DMS79 treated with DMSO at 0.1 percent for 48 hours (cell line): ENCODE results near the gene UPF2.
"Not testable (repeated sequence)": the region's sequence is repeated elsewhere in the genome, so short reads cannot be mapped to it uniquely, and the experiment has no call there.

ENCODE experiments used
- DNase-seq: peaks from one replicate; lab custom pipeline; 2025; lab: John Stamatoyannopoulos, UW

The UPF2 gene

GRCh38 chr10:11901833-11902475 lies 140.7 kb downstream of the UPF2 start:
- no peak for DNase-seq

- no peak for DNase-seq
Measured at GRCh38 chr10:11901454-11901832, 141.2 kb downstream of the UPF2 start.

GRCh38 chr10:11901036-11901301 lies 141.6 kb downstream of the UPF2 start:
- DNase-seq = no peak

- DNase-seq = no peak
Measured at GRCh38 chr10:11899067-11899876, 143.3 kb downstream of the UPF2 start.

GRCh38 chr10:11898372-11899066 lies 144.1 kb downstream of the UPF2 start:
- no peak for DNase-seq

- DNase-seq = no peak
Measured at GRCh38 chr10:11898033-11898371, 144.6 kb downstream of the UPF2 start.

- no peak for DNase-seq
Measured at GRCh38 chr10:11896549-11897200, 145.9 kb downstream of the UPF2 start.

GRCh38 chr10:11895598-11895997 lies 147.0 kb downstream of the UPF2 start:
- DNase-seq = no peak

- DNase-seq = no peak
Measured at GRCh38 chr10:11895108-11895466, 147.5 kb downstream of the UPF2 start.

GRCh38 chr10:11894381-11895107 lies 148.1 kb downstream of the UPF2 start:
- no peak for DNase-seq

- no peak for DNase-seq
Measured at GRCh38 chr10:11893749-11894278, 148.8 kb downstream of the UPF2 start.

- DNase-seq = no peak
Measured at GRCh38 chr10:11891776-11892486, 150.7 kb downstream of the UPF2 start.

- DNase-seq = not testable (repeated sequence)
Measured at GRCh38 chr10:11889263-11889662, 153.3 kb downstream of the UPF2 start.

GRCh38 chr10:11887381-11888227 lies 155.0 kb downstream of the UPF2 start:
- DNase-seq = no peak

- DNase-seq = no peak
Measured at GRCh38 chr10:11886851-11887250, 155.8 kb downstream of the UPF2 start.

GRCh38 chr10:11886138-11886474 lies 156.5 kb downstream of the UPF2 start:
- no peak for DNase-seq

GRCh38 chr10:11885437-11886137 lies 157.0 kb downstream of the UPF2 start:
- DNase-seq = no peak

GRCh38 chr10:11884706-11885423 lies 157.7 kb downstream of the UPF2 start:
- DNase-seq = no peak

- no peak for DNase-seq
Measured at GRCh38 chr10:11882646-11883375, 159.8 kb downstream of the UPF2 start.
